ENCODE results near the gene DEGS2.

The DEGS2 gene

GRCh38 chr14:100130521-100130920, 28.9 kb downstream of the DEGS2 start:
- DNase-seq = no peak

DNA sequence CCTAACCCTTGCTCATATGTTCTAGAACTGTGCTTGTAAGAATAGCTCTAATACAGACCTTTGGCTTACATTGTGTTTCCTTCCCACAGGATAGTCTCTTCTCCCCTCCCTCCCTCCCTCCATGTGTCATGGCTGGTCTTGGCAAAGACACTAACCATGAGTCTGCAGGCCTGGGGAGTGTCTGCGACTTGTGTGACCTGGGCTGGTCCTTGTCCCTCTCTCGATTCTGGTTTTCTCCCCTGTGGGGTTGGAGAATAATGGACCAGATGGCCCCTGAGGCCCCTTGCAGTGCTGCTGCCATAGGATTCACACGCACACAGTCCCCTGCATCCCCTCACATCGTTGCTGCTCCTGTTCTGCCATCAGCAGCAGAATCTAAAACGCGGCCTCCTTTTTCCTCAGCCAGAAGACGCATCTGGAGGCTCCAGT, 30.3 kb downstream of the DEGS2 start:
- DNase-seq = no peak

- DNase-seq = no peak
These were observed 30.8 kb downstream of the DEGS2 start for GRCh38 chr14:100128688-100129087.

- DNase-seq = no peak
These were observed 31.5 kb downstream of the DEGS2 start for GRCh38 chr14:100127853-100128455.

DNA sequence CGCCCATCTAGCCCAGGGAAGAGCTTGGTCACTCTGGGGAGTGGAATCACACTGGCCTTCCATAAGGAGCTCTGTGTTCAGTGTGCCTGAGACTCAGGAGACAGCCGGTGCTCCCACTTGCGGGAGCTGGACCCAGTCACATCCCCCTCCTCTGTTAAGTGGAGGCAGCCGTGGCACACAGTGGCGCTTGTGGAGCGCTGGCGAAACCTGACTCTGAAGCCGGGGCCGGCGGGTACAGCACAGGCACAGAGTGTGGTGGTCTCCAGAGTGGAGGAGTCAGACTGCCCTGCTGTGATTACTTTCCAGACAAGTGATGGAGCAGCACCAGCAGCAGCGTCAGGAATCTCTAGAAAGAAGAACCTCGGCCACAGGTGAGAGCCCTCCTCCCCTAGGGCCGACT, 33.0 kb downstream of the DEGS2 start:
- no peak for DNase-seq

- DNase-seq = no peak
These were observed 34.8 kb downstream of the DEGS2 start for GRCh38 chr14:100124551-100125088.

GRCh38 chr14:100123618-100124017, 35.8 kb downstream of the DEGS2 start:
- DNase-seq = no peak

DNA sequence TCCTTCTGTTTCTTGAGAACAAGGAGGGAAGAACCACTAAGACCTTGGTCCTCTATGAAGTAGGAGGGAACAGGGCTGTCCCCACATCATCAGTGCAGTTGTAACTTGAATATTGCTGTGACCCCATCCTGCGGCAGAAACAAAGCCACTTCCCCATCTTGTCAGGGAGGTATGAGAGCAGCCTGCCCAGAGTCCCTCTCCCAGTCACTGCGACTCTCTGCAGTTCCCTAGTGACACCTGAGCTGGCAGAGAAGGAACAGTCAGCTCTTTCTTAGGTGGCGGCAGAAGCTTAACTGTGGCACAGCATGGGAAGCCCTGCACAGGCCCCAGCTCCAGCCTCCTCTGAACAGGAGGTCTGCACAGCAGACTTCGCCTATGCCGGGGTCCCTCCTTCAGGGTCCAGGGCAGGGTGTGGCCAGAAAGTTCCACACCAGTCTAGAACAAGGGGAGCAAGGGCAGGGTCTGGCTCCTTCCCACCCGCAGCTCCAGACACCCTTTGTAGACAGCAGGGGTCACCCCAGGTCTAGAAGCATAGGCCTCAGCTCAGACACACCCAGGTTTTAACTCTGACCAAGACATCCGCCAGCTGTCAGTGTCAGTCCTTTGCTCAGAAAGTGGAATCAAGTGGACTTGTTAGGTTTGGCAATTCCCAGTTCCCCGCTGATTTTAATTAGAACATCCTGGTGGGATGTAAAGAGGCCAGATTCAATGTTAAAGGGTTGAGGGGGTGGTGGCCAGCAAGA, 36.8 kb downstream of the DEGS2 start:
- no peak for DNase-seq

DNA sequence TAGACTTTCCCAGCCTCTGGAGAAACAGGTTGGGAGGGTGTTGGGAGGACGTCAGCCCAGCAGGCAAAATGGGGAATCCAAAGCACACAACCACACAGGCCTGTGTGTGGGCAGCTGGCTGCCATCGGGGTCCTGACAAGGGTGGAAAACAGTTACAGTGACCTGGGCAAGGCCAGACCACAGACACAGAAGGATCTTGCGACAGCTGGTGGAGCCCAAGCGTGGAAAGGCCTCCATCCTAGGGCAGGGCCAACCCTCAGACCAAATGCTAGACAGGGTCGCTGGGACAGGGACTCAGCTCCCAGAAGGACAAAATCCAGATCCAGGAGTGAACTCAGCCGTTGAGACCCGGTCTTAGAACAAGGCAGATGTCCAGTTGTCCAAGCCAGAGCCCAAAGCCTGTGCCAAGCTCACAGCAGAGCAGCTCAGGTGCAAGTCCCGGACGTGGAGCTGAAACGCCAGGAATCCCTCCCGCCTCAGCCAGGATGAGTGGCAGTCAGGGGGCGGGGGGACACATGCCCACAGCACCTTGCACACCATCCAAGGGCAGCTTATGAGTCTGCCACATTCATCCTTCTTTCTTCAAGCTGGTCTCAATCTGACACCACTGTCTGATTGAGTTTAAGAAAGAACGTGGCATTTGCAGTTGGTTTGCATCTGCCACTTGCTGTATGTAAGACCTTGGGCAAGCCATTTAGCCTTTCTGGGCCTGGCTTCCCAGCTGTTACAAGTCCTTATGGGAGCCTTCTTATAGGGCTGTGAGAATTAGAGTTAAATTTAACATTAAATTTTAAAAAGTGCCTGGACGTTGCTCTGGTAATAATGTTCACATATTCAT, 37.6 kb downstream of the DEGS2 start:
- DNase-seq = no peak

GRCh38 chr14:100120522-100121269, 38.7 kb downstream of the DEGS2 start:
- no peak for DNase-seq

- DNase-seq = no peak
These were observed 40.2 kb downstream of the DEGS2 start for GRCh38 chr14:100119251-100119650.

DNA sequence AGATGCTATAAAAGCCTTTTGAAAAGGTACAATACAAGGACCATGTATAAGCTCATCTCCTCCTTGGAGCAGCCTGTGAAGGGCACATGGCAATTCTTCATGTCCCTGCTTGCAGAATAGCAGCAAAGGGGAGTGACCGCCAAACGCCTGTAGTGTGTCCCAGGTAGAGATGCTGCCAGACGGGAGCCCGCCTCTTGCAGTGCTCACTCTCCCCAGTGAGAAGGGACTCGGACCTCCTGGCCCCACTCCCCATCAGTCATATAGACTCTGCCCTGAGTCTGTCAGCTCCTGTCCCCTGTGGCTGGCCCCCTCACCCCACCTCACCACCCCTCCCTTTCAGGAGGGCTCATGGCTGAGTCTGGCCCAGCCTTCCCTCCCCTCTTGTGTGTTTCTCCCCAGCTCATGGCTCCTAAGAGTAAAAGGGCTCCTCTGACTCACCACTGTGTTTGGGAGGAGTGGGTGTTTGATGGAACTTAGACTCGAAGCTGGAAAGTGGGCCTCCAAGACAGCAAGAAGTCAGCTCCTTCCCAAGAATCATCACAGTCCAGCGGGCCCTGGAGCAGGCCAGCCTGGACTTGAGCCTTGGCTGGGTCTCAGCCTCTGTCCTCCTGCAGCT, 40.9 kb downstream of the DEGS2 start:
- DNase-seq = no peak

DNA sequence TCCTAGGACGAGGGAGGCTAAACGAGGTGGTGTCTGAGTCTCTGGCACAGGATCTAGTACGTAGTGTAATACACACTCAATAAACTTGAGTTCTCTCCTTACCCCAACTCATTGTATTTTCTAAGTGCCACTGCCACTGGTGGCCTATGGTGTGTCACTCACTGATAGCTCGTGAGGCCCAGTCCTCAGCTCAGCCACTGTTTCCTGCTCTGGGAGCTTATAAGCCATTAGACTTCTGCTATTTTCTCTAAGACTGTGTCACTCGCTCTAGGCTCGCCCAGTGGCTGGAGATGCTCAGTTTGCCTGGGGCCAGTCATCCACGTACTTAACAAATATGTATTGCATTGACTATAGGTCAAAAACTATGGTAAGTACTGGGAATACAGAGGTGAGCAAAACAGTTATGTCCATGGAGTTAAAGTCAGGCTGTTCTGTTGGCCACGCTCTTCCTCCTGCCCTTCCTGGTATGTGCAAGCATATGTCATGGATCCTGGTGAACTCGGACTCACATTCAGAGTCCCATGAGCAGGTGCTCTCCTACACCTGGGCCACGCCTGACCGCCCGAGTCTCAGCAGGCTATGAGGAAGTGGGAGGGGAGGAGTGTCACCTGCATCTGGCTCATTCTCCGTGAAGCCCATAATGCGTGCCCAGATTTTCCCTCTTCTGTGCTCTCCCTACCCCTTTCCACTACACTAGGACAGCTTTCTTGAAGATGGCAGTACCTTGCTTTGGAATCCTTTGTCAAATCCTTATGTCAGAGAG, 41.6 kb downstream of the DEGS2 start:
- no peak for DNase-seq

- no peak for DNase-seq
These were observed 42.4 kb downstream of the DEGS2 start for GRCh38 chr14:100117026-100117425.

- no peak for DNase-seq
These were observed 43.3 kb downstream of the DEGS2 start for GRCh38 chr14:100116134-100116533.

- no peak for DNase-seq
These were observed 43.7 kb downstream of the DEGS2 start for GRCh38 chr14:100115726-100116125.

DNA sequence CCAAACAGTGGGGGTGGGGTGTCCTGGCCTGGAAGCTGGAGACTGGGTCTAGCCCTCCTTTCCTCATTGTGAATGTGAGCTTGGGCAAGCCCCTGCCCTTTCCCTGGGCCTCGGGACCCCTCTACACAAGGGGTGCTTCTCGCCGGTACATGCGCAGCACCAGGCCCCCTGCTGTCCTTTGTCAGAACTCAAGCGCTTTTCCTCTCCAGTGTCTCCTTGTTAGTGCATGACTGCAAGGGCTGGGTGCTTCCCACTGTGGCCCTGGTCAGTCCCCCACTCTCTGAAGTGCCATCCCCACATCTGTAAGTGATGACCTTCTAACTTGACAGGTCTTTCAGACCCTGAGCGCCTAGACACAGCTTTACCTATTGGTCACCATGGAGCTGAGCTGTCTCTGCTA, 44.2 kb downstream of the DEGS2 start:
- DNase-seq = no peak

GRCh38 chr14:100114109-100114765, 45.2 kb downstream of the DEGS2 start:
- no peak for DNase-seq

- DNase-seq = no peak
These were observed 47.3 kb downstream of the DEGS2 start for GRCh38 chr14:100111931-100112704.

DNA sequence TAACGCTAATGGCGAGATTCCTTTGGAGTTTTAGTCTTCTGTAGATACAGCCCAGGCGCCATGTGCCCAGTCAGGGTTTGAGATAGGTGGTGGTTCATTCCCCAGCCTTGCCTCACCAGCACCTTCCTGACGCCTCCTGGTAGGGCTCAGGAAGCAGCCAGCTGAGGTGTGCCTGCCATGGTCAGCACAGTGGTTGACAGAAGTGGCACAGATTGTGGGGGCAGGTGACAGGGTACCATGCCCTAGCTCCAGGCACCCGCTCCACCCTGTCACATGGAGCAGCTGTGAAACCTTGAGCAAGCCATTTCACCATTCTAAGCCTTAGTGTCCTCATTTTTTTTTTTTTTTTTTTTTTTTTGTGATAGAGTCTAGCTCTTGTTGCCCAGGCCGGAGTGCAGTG, 48.6 kb downstream of the DEGS2 start:
- DNase-seq = no peak
